Kidney epithelial cell (primary cell): Measurements from ENCODE around the gene TEX2. TPM values are rescaled to one million over a fixed set of nuclear protein-coding genes. Genes with fewer than 3 reads are reported as not detected.
A peak's percentile ranks its signal among the peaks of the same experiment; 100 is the strongest.
"Not testable (repeated sequence)": the region's sequence is repeated elsewhere in the genome, so short reads cannot be mapped to it uniquely, and the experiment has no call there.

Experiments used
- DNase-seq: peaks from one replicate; pipeline ENCODE4 v3.0.0-alpha.2; 2010; ENCODE audit warnings: low read depth
- H3K27me3 ChIP-seq: 2 replicates; pipeline ENCODE4 v1.6.0; 2011; ENCODE audit warnings: low read length; ENCODE audit not compliant: control insufficient read depth, insufficient read depth
- H3K36me3 ChIP-seq: 2 replicates; pipeline ENCODE4 v1.5.1; 2011; ENCODE audit warnings: low read length; ENCODE audit not compliant: control insufficient read depth, insufficient read depth
- H3K4me3 ChIP-seq: 2 replicates; pipeline ENCODE4 v1.5.1; 2011; ENCODE audit warnings: low read depth, mild to moderate bottlenecking, control low read depth, low read length
- CTCF ChIP-seq: IDR thresholded peaks from 2 replicates; pipeline ENCODE4 v1.5.1; 2011; ENCODE audit warnings: mild to moderate bottlenecking, moderate library complexity, low read length, control low read depth, inconsistent platforms; ENCODE audit not compliant: insufficient read depth, poor library complexity, severe bottlenecking
- total RNA-seq: library from RNA; depleted of rRNA; stranded (reverse); fragments of >200 nt; gene quantifications from 2 replicates; pipeline ENCODE4 v1.2.3, GENCODE V29; 2015

TEX2 gene
- total RNA-seq, 1 donor from 2014 or later = 16.5 TPM

DNA sequence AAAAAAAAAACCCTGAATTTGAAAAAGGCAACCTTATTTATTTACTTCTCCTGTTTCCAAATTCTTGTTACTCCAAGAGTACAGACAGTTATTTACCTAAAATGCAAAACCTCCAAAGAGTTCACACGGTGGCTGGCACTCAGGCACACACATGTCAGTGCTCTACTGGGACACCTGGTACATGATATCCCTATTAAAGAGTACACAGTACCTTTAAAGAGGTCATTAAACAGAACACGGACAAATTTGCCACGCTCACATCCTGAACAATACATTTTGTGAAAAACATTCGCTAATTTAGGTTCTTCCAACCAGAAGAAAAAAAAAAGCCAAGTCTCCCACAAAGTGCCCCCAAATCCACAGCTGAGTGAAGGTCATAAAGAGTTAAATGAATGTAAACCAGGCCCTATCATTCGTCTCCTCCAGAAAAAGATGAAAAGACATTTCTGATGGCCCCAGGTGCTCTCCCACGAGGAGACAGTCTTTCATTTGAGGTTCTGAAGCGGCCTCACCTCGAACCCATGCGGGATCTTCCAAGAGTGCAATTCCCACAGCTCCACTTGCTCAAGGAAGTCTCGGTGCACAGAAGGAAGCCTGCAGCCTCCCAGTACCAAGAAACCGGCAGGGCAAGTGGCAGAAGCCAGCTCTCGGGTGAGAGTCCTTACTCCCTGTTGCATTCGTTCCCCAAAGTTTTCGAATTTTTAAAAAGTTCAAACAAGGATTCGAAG is 134.1 kb downstream of the TEX2 start:
- Histone ChIP-seq H3K27me3 (no peaks in the 10 kb centered on the region), H3K4me3 (peak overlapping the region; percentile 65), H3K36me3 (no peaks in the 10 kb centered on the region)
- TF ChIP-seq CTCF = no peak
- no peak for DNase-seq

GRCh38 chr17:64126918-64127317 is 136.1 kb downstream of the TEX2 start:
- Histone ChIP-seq H3K27me3 (no peaks in the 10 kb centered on the region), H3K4me3 (no peak overlapping the region), H3K36me3 (no peaks in the 10 kb centered on the region)
- DNase-seq = no peak
- TF ChIP-seq CTCF = no peak

GRCh38 chr17:64125937-64126336 is 137.1 kb downstream of the TEX2 start:
- H3K4me3 ChIP-seq = no peak overlapping the region
- no peaks in the 10 kb centered on the region for H3K36me3 ChIP-seq
- H3K27me3 ChIP-seq = no peaks in the 10 kb centered on the region
- TF ChIP-seq CTCF = no peak
- no peak for DNase-seq

DNA sequence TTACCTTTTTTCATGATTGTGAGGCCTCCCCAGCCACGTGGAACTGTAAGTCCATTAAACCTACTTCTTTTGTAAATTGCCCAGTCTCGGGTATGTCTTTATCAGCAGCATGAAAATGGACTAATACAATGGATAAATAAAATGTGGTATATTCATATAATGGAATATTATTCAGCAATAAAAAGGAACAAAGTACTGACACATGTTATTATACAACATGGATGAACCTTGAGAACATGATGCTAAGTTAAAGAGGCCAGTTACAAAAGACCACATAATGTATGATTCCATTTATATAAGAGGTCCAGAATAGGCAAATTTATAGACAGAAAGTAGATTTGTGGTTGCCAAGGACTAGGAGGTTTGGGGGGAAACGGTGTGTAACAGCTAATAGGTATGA is 138.5 kb downstream of the TEX2 start:
- TF ChIP-seq CTCF = no peak
- Histone ChIP-seq H3K27me3 (no peaks in the 10 kb centered on the region), H3K4me3 (no peak overlapping the region), H3K36me3 (no peaks in the 10 kb centered on the region)
- no peak for DNase-seq

GRCh38 chr17:64123114-64123513 is 139.9 kb downstream of the TEX2 start:
- no peak for DNase-seq
- Histone ChIP-seq H3K36me3 (no peaks in the 10 kb centered on the region), H3K27me3 (no peaks in the 10 kb centered on the region), H3K4me3 (no peak overlapping the region)
- no peak for TF ChIP-seq CTCF

DNA sequence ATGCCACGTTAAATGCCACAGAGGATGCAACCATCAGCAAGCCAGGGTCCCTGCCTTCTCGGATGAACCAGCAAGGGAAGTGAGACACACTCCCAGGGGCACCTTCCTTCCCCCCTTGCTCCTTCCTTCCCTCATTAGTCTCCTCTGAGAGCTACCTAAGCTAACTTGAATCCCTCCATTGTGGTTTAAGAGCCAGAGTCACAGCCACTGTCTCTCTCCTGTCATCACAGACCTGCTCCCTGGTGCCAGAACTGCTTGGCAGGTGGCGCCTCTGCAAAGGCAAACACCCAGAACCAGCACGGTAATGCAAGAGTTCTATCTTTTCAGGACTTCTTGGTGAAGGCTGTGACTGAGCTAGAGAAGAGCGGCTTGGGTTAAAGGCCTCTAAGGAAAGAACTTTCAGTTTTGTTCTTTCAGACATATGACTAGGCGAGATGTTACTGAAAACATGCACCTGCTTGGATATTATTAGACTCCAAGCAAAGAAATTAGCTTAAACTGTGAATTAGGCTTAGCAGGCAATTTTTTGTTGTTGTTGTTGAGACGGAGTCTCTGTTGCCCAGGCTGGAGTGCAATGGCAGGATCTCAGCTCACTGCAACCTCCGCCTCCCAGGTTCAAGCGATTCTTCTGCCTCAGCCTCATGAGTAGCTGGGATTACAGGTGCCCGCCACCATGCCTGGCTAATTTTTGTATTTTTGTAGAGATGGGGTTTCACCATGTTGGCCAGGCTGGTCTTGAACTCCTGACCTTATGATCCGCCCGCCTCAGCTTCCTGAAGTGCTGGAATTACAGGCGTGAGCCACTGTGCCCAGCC is 141.9 kb downstream of the TEX2 start:
- not testable (repeated sequence) for H3K27me3 ChIP-seq, H3K4me3 ChIP-seq, DNase-seq, H3K36me3 ChIP-seq
